Body of pancreas (tissue), 4 donors: ENCODE results near the gene CRTAP.

Experiments used
- CTCF ChIP-seq, 7 experiments: fragments of 450-650 bp in 4 of 7; fragments of 200-600 bp in 3 of 7; sonication (generic) in 3 of 7; IDR thresholded peaks; one replicate each; pipeline ENCODE4 v1.5.1; 2016 to 2019; ENCODE audit warnings: antibody characterized with exemption in 7 of 7
- POLR2A ChIP-seq, 3 donors: fragments of 450-650 bp; IDR thresholded peaks; one replicate each; pipeline ENCODE4 v1.6.1; 2016; ENCODE audit warnings: antibody characterized with exemption in 3 of 3, mild to moderate bottlenecking in 2 of 3

GRCh38 chr3:33131331-33132018 lies 17.7 kb downstream of the CRTAP start:
- peak; percentile 27 to 77 (median 72) for TF ChIP-seq CTCF (IDR thresholded peaks at IDR 0.05)
- TF ChIP-seq POLR2A (IDR thresholded peaks at IDR 0.05): no peak
